GM12892 (cell line): ENCODE measurements around the gene MRPS6.

Source experiments
- DNase-seq: peaks from one replicate; pipeline ENCODE4 v3.0.0; 2011; ENCODE audit not compliant: insufficient read length
- FAIRE-seq: peaks from 2 replicates; lab custom pipeline; 2011; peaks lifted over from hg19 to GRCh38; lab: Jason Lieb, UNC
- POLR2A ChIP-seq: IDR thresholded peaks from 2 replicates; pipeline ENCODE4 v1.6.1; 2011; ENCODE audit warnings: low read depth, low read length, control low read depth
- POLR2AphosphoS5 ChIP-seq: IDR thresholded peaks from 2 replicates; pipeline ENCODE4 v1.6.1; 2011; ENCODE audit warnings: low read depth, low read length, control low read depth
- TAF1 ChIP-seq: IDR thresholded peaks from 2 replicates; pipeline ENCODE4 v1.6.1; 2011; ENCODE audit warnings: low read depth, mild to moderate bottlenecking, control low read depth, low read length, borderline replicate concordance

Gene MRPS6

GRCh38 chr21:34110594-34111202 lies 37.3 kb downstream of the MRPS6 start:
- TF ChIP-seq POLR2A (no peak), POLR2AphosphoS5 (no peak), TAF1 (no peak)
- DNase-seq (no peak), FAIRE-seq (peak; percentile 76)

GRCh38 chr21:34112316-34113033 lies 39.1 kb downstream of the MRPS6 start:
- FAIRE-seq (no peak), DNase-seq (no peak)
- TF ChIP-seq POLR2A (no peak), TAF1 (no peak), POLR2AphosphoS5 (no peak)

- TF ChIP-seq POLR2AphosphoS5, result no peak
- no peak for TF ChIP-seq POLR2A
- DNase-seq, result no peak
- no peak for FAIRE-seq
These were observed 40.5 kb downstream of the MRPS6 start for GRCh38 chr21:34113842-34114241.

- FAIRE-seq, result no peak
- DNase-seq, result no peak
- no peak for TF ChIP-seq TAF1
- no peak for TF ChIP-seq POLR2AphosphoS5
These were observed 41.8 kb downstream of the MRPS6 start for GRCh38 chr21:34115160-34115559.

- TF ChIP-seq POLR2A (no peak), POLR2AphosphoS5 (no peak), TAF1 (no peak)
- FAIRE-seq, result peak; percentile 82
These were observed 43.2 kb downstream of the MRPS6 start for GRCh38 chr21:34116569-34116968.

GRCh38 chr21:34120867-34121266 lies 47.5 kb downstream of the MRPS6 start:
- FAIRE-seq (peak; percentile 73), DNase-seq (no peak)
- TF ChIP-seq POLR2AphosphoS5 (no peak), TAF1 (no peak), POLR2A (no peak)

More at GRCh38 chr21:34116569-34116968, 43.2 kb downstream of the MRPS6 start:
- DNase-seq, result no peak

- DNase-seq (no peak), FAIRE-seq (no peak)
- TF ChIP-seq TAF1 (no peak), POLR2AphosphoS5 (no peak), POLR2A (no peak)
These were observed 48.7 kb downstream of the MRPS6 start for GRCh38 chr21:34122047-34122446.

GRCh38 chr21:34123609-34124008 lies 50.2 kb downstream of the MRPS6 start:
- no peak for DNase-seq
- FAIRE-seq, result no peak
- TF ChIP-seq POLR2AphosphoS5 (no peak), POLR2A (no peak), TAF1 (no peak)

GRCh38 chr21:34126269-34126668 lies 52.9 kb downstream of the MRPS6 start:
- no peak for FAIRE-seq

GRCh38 chr21:34126691-34127090 lies 53.3 kb downstream of the MRPS6 start:
- no peak for DNase-seq
- FAIRE-seq, result no peak
- no peak for TF ChIP-seq TAF1
- no peak for TF ChIP-seq POLR2AphosphoS5
- TF ChIP-seq POLR2A, result no peak

More at GRCh38 chr21:34126269-34126668, 52.9 kb downstream of the MRPS6 start:
- TF ChIP-seq TAF1 (no peak), POLR2A (no peak), POLR2AphosphoS5 (no peak)
- no peak for DNase-seq

- DNase-seq, result no peak
- no peak for FAIRE-seq
- TF ChIP-seq POLR2A, result no peak
- TF ChIP-seq POLR2AphosphoS5, result no peak
- TF ChIP-seq TAF1, result no peak
These were observed 54.7 kb downstream of the MRPS6 start for GRCh38 chr21:34128124-34128523.

GRCh38 chr21:34128674-34129038 lies 55.3 kb downstream of the MRPS6 start:
- TF ChIP-seq TAF1 (no peak), POLR2AphosphoS5 (no peak), POLR2A (no peak)
- FAIRE-seq (no peak), DNase-seq (no peak)

GRCh38 chr21:34129039-34129891 lies 55.9 kb downstream of the MRPS6 start:
- no peak for FAIRE-seq
- no peak for TF ChIP-seq POLR2A
- no peak for TF ChIP-seq TAF1
- no peak for TF ChIP-seq POLR2AphosphoS5
- no peak for DNase-seq
